Measurements from ENCODE around the gene COL16A1. TPM values are rescaled to one million over a fixed set of nuclear protein-coding genes. Genes with fewer than 3 reads are reported as not detected.

The COL16A1 gene
- polyA plus RNA-seq, 3 donors: 50.2 to 59.0 (median 56.5) TPM

DNA sequence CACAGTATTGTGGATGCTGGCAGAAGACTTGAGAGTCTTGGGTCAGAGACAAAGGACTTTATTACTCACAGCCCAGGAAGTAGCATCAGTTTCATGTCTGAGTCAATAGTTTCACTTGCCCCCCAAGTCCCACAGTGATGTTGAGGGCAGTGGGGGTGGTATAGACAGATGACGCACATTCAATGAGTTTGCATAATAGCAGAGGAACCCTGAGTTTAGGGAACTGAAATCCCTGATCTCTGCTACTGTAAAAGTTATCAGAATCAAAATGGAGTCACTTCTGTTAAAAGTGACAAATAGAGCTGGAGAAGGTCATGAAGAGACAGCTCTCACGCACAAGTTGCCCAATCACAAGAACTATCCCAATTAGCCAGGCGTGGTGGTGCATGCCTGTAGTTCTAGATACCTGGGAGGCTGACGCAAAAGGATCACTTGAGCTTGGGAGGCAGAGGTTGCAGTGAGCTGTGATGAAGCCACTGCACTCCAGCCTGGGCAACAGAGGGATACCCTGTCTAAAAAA is 97.8 kb downstream of the COL16A1 start:
- DNase-seq: no peak

Other genes with a start within 250 kb of the COL16A1 start
- gene TINAGL1, start 127.5 kb downstream of the COL16A1 start, polyA plus RNA-seq (ENCODE audit: insufficient read length in 3 of 3): 10 to 100 TPM; 45.5 to 51.5 (median 47.4) TPM
- under 1 TPM; 0.14 to 0.39 (median 0.31) TPM for gene HCRTR1, start 86.3 kb downstream of the COL16A1 start, polyA plus RNA-seq (ENCODE audit: insufficient read length in 3 of 3)
- gene PEF1, start 59.1 kb downstream of the COL16A1 start, polyA plus RNA-seq (ENCODE audit: insufficient read length in 3 of 3): 10 to 100 TPM; 77.2 to 81.4 (median 79.1) TPM
- 10 to 100 TPM; 13.5 to 18.2 (median 17.8) TPM for gene ADGRB2, start 60.3 kb upstream of the COL16A1 start, polyA plus RNA-seq (ENCODE audit: insufficient read length in 3 of 3)
- gene SPOCD1, start 112.0 kb upstream of the COL16A1 start, polyA plus RNA-seq (ENCODE audit: insufficient read length in 3 of 3): under 1 TPM; 0.14 to 0.84 (median 0.44) TPM
- gene PTP4A2, start 234.4 kb upstream of the COL16A1 start, polyA plus RNA-seq (ENCODE audit: insufficient read length in 3 of 3): 100 to 1,000 TPM; 169 to 202 (median 195) TPM

Data from renal pelvis (tissue), 4 donors.